Nephron (organoid): Measurements from ENCODE around the gene SKA2.

ENCODE experiments used
- H3K27ac Mint-ChIP-seq, 3 experiments: 2 replicates each; pipeline ENCODE4 v1.8.0; 2020; ENCODE audit warnings: mixed read lengths in 3 of 3, mild to moderate bottlenecking in 2 of 3, moderate library complexity in 1 of 3
- H3K27me3 Mint-ChIP-seq: 2 replicates; pipeline ENCODE4 v1.8.0; 2021; ENCODE audit warnings: low read depth, mild to moderate bottlenecking, moderate library complexity, mixed read lengths
- H3K36me3 Mint-ChIP-seq: 2 replicates; pipeline ENCODE4 v1.8.0; 2020; ENCODE audit warnings: low read depth, mixed read lengths
- H3K4me1 Mint-ChIP-seq: 2 replicates; pipeline ENCODE4 v1.8.0; 2020; ENCODE audit warnings: mixed read lengths
- H3K4me3 Mint-ChIP-seq, 3 experiments: 2 replicates each; pipeline ENCODE4 v1.8.0; 2020; ENCODE audit warnings: mild to moderate bottlenecking in 3 of 3, mixed read lengths in 3 of 3, moderate library complexity in 2 of 3
- H3K9me3 Mint-ChIP-seq: 2 replicates; pipeline ENCODE4 v1.8.0; 2020; ENCODE audit warnings: mixed read lengths
- CTCF ChIP-seq, 3 experiments: fragments of 200-600 bp; sonication (generic); IDR thresholded peaks; one replicate each; pipeline ENCODE4 v1.5.0; 2021; ENCODE audit warnings: antibody characterized with exemption in 3 of 3; ENCODE audit not compliant: unreplicated experiment in 3 of 3

Gene SKA2

GRCh38 chr17:59154721-59155438 is at the start of gene SKA2:
Gene SKA2 (minus strand): TSS chr17:59155186. CDS start chr17:59155163, 23 bp downstream.
- no peak within 1 kb of the TSS for H3K27ac Mint-ChIP-seq
- H3K36me3 Mint-ChIP-seq = peaks cover under 1% of the 10 kb centered on the region
- H3K9me3 Mint-ChIP-seq = no peaks in the 10 kb centered on the region
- TF ChIP-seq CTCF (IDR thresholded peaks at IDR 0.05; ENCODE audit: unreplicated experiment in 3 of 3) = no peak
- H3K4me1 Mint-ChIP-seq = peaks cover 29% of the 10 kb centered on the region
- H3K27me3 Mint-ChIP-seq = no peaks in the 10 kb centered on the region
- H3K4me3 Mint-ChIP-seq = no peak within 1 kb of the TSS

- H3K27ac Mint-ChIP-seq = no peak overlapping the region
- H3K4me1 Mint-ChIP-seq = no peaks in the 10 kb centered on the region
- H3K9me3 Mint-ChIP-seq = no peaks in the 10 kb centered on the region
- no peaks in the 10 kb centered on the region for H3K27me3 Mint-ChIP-seq
- no peak overlapping the region for H3K4me3 Mint-ChIP-seq
- no peak for TF ChIP-seq CTCF (IDR thresholded peaks at IDR 0.05; ENCODE audit: unreplicated experiment in 3 of 3)
- peaks cover 18% of the 10 kb centered on the region for H3K36me3 Mint-ChIP-seq
Observed at GRCh38 chr17:59202320-59202719, 47.3 kb upstream of the SKA2 start.

- Mint-ChIP-seq H3K4me1 (no peaks in the 10 kb centered on the region), H3K4me3 (no peak overlapping the region), H3K27ac (no peak overlapping the region), H3K27me3 (no peaks in the 10 kb centered on the region), H3K36me3 (peaks cover 22% of the 10 kb centered on the region), H3K9me3 (no peaks in the 10 kb centered on the region)
- TF ChIP-seq CTCF (IDR thresholded peaks at IDR 0.05; ENCODE audit: unreplicated experiment in 3 of 3) = no peak
Observed at GRCh38 chr17:59199398-59199797, 44.4 kb upstream of the SKA2 start.

- no peak for TF ChIP-seq CTCF (IDR thresholded peaks at IDR 0.05; ENCODE audit: unreplicated experiment in 3 of 3)
- Mint-ChIP-seq H3K36me3 (peaks cover 35% of the 10 kb centered on the region), H3K4me1 (no peaks in the 10 kb centered on the region), H3K9me3 (no peaks in the 10 kb centered on the region), H3K27ac (peak overlapping the region; percentile 77 to 94 (median 84)), H3K27me3 (no peaks in the 10 kb centered on the region), H3K4me3 (no peak overlapping the region)
Observed at GRCh38 chr17:59193336-59193862, 38.4 kb upstream of the SKA2 start.

- Mint-ChIP-seq H3K27ac (no peak overlapping the region), H3K4me3 (no peak overlapping the region), H3K36me3 (peaks cover 38% of the 10 kb centered on the region), H3K9me3 (no peaks in the 10 kb centered on the region), H3K4me1 (no peaks in the 10 kb centered on the region), H3K27me3 (no peaks in the 10 kb centered on the region)
- no peak for TF ChIP-seq CTCF (IDR thresholded peaks at IDR 0.05; ENCODE audit: unreplicated experiment in 3 of 3)
Observed at GRCh38 chr17:59190806-59191205, 35.8 kb upstream of the SKA2 start.

GRCh38 chr17:59186850-59187249 is 31.9 kb upstream of the SKA2 start:
- H3K4me3 Mint-ChIP-seq = no peak overlapping the region
- H3K27me3 Mint-ChIP-seq = no peaks in the 10 kb centered on the region
- no peak overlapping the region for H3K27ac Mint-ChIP-seq
- H3K9me3 Mint-ChIP-seq = no peaks in the 10 kb centered on the region
- TF ChIP-seq CTCF (IDR thresholded peaks at IDR 0.05; ENCODE audit: unreplicated experiment in 3 of 3) = no peak
- peaks cover 29% of the 10 kb centered on the region for H3K36me3 Mint-ChIP-seq
- H3K4me1 Mint-ChIP-seq = no peaks in the 10 kb centered on the region
